Prostate gland (tissue), 2 donors: ENCODE measurements around the gene GRID1. TPM values are rescaled to one million over a fixed set of nuclear protein-coding genes. Genes with fewer than 3 reads are reported as not detected.

Experiments
- DNase-seq: peaks from one replicate; pipeline ENCODE4 v3.0.0-alpha.2; 2019; ENCODE audit warnings: low spot score
- H3K27ac ChIP-seq, 2 donors: fragments of 200-600 bp; sonication (generic); 2 replicates each; pipeline ENCODE4 v1.5.1; 2017 to 2019
- H3K27me3 ChIP-seq: fragments of 200-600 bp; sonication (generic); replicated peaks from 2 replicates; pipeline ENCODE4 v1.5.1; 2019; ENCODE audit not compliant: insufficient read depth
- H3K36me3 ChIP-seq, 2 donors: fragments of 200-600 bp; sonication (generic); 1 replicate in 1 of 2; 2 replicates in 1 of 2; pipeline versions ENCODE4 v1.5.1 to v1.8.1; 2017 to 2019
- H3K4me1 ChIP-seq: fragments of 200-600 bp; sonication (generic); replicated peaks from 2 replicates; pipeline ENCODE4 v1.5.1; 2019
- H3K4me3 ChIP-seq, 2 donors: fragments of 200-600 bp; sonication (generic); 2 replicates each; pipeline ENCODE4 v1.5.1; 2017 to 2019
- H3K9me3 ChIP-seq: fragments of 200-600 bp; sonication (generic); 2 replicates; pipeline ENCODE4 v1.5.1; 2017
- POLR2A ChIP-seq: fragments of 450-650 bp; IDR thresholded peaks from one replicate; pipeline ENCODE4 v1.6.1; 2016; ENCODE audit warnings: antibody characterized with exemption, mild to moderate bottlenecking
- POLR2AphosphoS5 ChIP-seq: sonication (generic); formaldehyde crosslinking; IDR thresholded peaks from one replicate; pipeline ENCODE4 v1.6.1; 2017; ENCODE audit warnings: antibody characterized with exemption
- WGBS: methylation state at CpG from one replicate; pipeline ENCODE4 v1.1.5; 2018; 5-methylcytosine and 5-hydroxymethylcytosine counted together
- intact Hi-C: fragments of 100-400 bp; cut with DNase I; formaldehyde crosslinking; loops from one replicate; pipeline ENCODE4 v1.14.2; 2022
- total RNA-seq, 2 donors: library from RNA; depleted of rRNA; stranded (reverse); fragments of >200 nt; gene quantifications; one replicate each; pipeline ENCODE4 v1.1.0, GENCODE V29; 2016
- TF ChIP-seq, protein P1 (sequence below), 4 experiments: fragments of 200-600 bp in 2 of 4; fragments of 450-650 bp in 2 of 4; sonication (generic) in 2 of 4; IDR thresholded peaks; 1 replicate in 3 of 4; 2 replicates in 1 of 4; pipeline ENCODE4 v1.5.1; 2016 to 2019; ENCODE audit warnings: antibody characterized with exemption in 4 of 4, mild to moderate bottlenecking in 2 of 4, moderate library complexity in 2 of 4

The GRID1 gene
- total RNA-seq, 2 donors from 2014 or later = 1.0 to 10.0 TPM

- DNase-seq = no peak
- Histone ChIP-seq H3K4me3 (no peak overlapping the region), H3K27me3 (no peaks in the 10 kb centered on the region), H3K9me3 (no peaks in the 10 kb centered on the region), H3K36me3 (no peaks in the 10 kb centered on the region), H3K27ac (no peak overlapping the region), H3K4me1 (no peaks in the 10 kb centered on the region)
- 96% methylated on average over 3 of the region's 3 CpGs for WGBS
- intact Hi-C loops = no loop called here
- TF ChIP-seq POLR2AphosphoS5 (no peak), POLR2A (no peak)
- TF ChIP-seq, protein P1, sequence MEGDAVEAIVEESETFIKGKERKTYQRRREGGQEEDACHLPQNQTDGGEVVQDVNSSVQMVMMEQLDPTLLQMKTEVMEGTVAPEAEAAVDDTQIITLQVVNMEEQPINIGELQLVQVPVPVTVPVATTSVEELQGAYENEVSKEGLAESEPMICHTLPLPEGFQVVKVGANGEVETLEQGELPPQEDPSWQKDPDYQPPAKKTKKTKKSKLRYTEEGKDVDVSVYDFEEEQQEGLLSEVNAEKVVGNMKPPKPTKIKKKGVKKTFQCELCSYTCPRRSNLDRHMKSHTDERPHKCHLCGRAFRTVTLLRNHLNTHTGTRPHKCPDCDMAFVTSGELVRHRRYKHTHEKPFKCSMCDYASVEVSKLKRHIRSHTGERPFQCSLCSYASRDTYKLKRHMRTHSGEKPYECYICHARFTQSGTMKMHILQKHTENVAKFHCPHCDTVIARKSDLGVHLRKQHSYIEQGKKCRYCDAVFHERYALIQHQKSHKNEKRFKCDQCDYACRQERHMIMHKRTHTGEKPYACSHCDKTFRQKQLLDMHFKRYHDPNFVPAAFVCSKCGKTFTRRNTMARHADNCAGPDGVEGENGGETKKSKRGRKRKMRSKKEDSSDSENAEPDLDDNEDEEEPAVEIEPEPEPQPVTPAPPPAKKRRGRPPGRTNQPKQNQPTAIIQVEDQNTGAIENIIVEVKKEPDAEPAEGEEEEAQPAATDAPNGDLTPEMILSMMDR (IDR thresholded peaks at IDR 0.05) = no peak
These were observed 306.7 kb downstream of the GRID1 start for GRCh38 chr10:86059892-86060291.

GRCh38 chr10:86058964-86059363 is 307.6 kb downstream of the GRID1 start:
- Histone ChIP-seq H3K36me3 (no peaks in the 10 kb centered on the region), H3K9me3 (no peaks in the 10 kb centered on the region), H3K27me3 (no peaks in the 10 kb centered on the region), H3K27ac (no peak overlapping the region), H3K4me3 (no peak overlapping the region), H3K4me1 (no peaks in the 10 kb centered on the region)
- intact Hi-C loops = no loop called here
- WGBS = 86% methylated on average over 5 of the region's 5 CpGs
- TF ChIP-seq POLR2AphosphoS5 = no peak
- no peak for DNase-seq

DNA sequence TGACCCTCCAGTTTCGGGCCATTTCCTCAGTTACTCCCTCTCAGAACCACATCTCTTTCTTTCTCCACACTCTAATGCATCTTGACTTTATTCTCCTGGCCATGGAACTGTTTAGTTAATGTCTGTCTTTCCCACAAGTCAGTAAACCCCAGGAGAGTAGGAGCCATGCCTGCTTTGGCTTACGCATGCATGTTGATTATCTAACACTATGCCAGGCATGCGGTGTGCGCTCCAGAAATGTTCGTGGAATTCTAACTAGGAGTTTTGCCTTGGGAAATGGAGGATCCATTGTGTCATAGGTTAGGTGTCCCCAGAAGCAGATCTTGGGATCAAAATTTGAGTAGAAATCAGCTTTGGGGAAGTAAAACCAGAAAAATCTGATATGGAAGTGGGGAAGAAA is 308.9 kb downstream of the GRID1 start:
- Histone ChIP-seq H3K9me3 (no peaks in the 10 kb centered on the region), H3K36me3 (no peaks in the 10 kb centered on the region), H3K27ac (no peak overlapping the region), H3K4me3 (no peak overlapping the region), H3K27me3 (no peaks in the 10 kb centered on the region), H3K4me1 (no peaks in the 10 kb centered on the region)
- WGBS = 76% methylated on average over 5 of the region's 5 CpGs
- no peak for DNase-seq
- no peak for TF ChIP-seq POLR2AphosphoS5
- TF ChIP-seq, protein P1 (IDR thresholded peaks at IDR 0.05) = no peak
- TF ChIP-seq POLR2A = no peak
- intact Hi-C loops = no loop called here

DNA sequence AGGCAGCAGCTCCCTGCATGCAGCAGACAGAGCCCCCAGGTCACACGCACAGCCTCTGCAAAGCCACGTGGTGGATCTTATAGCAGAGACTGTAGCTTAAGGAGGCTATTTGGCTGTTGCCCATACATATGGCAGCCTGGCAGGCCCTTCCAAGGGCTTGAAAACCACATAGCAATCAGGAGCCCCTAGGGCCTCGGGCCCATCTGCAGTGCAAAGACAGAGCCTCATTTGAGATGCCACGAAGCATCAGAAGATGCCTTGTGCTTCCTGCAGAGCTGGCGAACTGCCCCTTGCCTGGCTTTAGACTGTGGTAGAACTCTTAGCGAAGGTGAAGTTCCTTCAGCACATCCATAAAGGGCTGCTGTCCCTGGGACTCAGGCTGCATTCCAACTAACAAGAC is 309.9 kb downstream of the GRID1 start:
- Histone ChIP-seq H3K9me3 (no peaks in the 10 kb centered on the region), H3K36me3 (no peaks in the 10 kb centered on the region), H3K4me3 (no peak overlapping the region), H3K27me3 (no peaks in the 10 kb centered on the region), H3K27ac (no peak overlapping the region), H3K4me1 (no peaks in the 10 kb centered on the region)
- no peak for DNase-seq
- no peak for TF ChIP-seq POLR2A
- no peak for TF ChIP-seq POLR2AphosphoS5
- TF ChIP-seq, protein P1 (IDR thresholded peaks at IDR 0.05) = no peak
- WGBS = 93% methylated on average over 6 of the region's 6 CpGs
- intact Hi-C loops = no loop called here

DNA sequence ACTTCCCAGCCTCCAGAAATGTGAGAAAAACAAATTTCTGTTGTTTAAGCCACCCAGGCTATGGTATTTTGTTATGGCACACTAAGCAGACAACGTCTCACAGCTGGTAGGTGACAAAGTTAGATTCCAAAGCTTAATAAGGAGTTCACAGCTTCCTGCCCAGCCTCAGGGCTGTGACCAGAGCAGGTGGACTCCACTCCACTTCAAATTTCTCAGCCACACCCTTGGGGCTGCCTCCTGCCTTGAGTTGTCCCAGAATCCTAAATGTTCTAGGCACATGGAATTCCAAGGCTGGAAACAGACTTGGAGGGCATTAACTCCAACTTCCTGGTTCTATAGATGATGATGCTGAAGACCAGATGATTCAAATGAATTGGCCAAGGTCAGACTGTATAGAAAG is 310.7 kb downstream of the GRID1 start:
- Histone ChIP-seq H3K9me3 (no peaks in the 10 kb centered on the region), H3K36me3 (no peaks in the 10 kb centered on the region), H3K27ac (no peak overlapping the region), H3K4me3 (no peak overlapping the region), H3K4me1 (no peaks in the 10 kb centered on the region), H3K27me3 (no peaks in the 10 kb centered on the region)
- TF ChIP-seq, protein P1 (IDR thresholded peaks at IDR 0.05) = no peak
- TF ChIP-seq POLR2AphosphoS5 = no peak
- TF ChIP-seq POLR2A = no peak
- 50% methylated on average over 1 of the region's 1 CpG for WGBS
- no peak for DNase-seq
- intact Hi-C loops = no loop called here
